SK-N-SH treated with all-trans-retinoic acid at 6 μM for 48 hours (cell line): ENCODE measurements around the gene RPS16.

Experiments used
- ARNTL ChIP-seq: fragments of 450-650 bp; formaldehyde crosslinking; IDR thresholded peaks from 2 replicates; pipeline ENCODE4 v1.5.0; 2020; ENCODE audit warnings: low read depth, mild to moderate bottlenecking, moderate library complexity, borderline replicate concordance
- RARB ChIP-seq: fragments of 250-450 bp; sonication (Bioruptor Pico); IDR thresholded peaks from 2 replicates; pipeline ENCODE4 v1.8.0; 2021; ENCODE audit warnings: mild to moderate bottlenecking, moderate library complexity

DNA sequence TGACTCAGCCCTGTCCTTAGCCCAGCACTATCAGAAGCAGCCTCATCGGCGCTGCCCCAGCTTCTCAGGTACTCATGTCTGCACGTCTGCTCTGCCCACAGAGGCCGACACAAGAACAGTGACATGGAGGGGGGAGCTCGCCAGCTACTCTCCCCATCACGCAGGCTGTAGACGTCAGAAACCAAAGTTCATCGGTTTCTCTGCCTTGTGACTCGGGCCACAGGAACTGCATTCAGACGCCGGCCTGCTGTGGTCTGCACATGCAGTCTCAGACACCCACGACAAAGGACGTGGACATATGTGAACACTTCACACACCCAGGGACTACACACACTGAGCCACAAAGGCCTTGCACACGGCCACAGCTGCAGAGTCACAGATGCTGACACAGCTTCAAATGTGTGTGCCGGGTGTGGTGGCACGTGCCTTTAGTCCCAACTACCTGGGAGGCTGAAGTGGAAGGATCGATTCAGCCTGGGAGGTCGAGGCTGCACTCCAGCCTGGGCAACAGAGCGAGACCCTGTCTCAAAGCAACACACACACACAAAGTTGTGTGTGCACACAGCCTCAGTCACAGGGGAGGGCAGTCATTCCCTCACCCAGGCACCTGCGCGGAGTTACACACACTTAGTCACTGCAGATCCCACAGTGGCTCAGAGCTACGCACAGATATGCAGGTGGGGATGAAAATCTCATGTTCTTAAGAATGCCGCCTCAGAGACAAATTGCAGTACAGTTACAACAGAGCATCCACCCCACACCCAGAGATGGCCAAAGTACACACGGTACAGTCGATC lies 34.0 kb downstream of the RPS16 start:
- no peak for TF ChIP-seq RARB (CRISPR knock-in tag)
- no peak for TF ChIP-seq ARNTL (CRISPR knock-in tag)
